GM23338 (cell line): ENCODE results near the gene TMEFF1. TPM values are rescaled to one million over a fixed set of nuclear protein-coding genes. Genes with fewer than 3 reads are reported as not detected.

Experiments used
- ATAC-seq: fragments of 200-7000 bp; cut with Tn5 transposase; 3 replicates; pipeline ENCODE4 v1.9.1; 2020
- DNase-seq: peaks from one replicate; pipeline ENCODE4 v3.0.0-alpha.2; 2015; ENCODE audit warnings: low spot score
- H2AFZ ChIP-seq: fragments of 200-600 bp; sonication (generic); 2 replicates; pipeline ENCODE4 v1.8.0; 2016; ENCODE audit warnings: antibody characterized with exemption, mild to moderate bottlenecking, moderate library complexity
- H3F3A ChIP-seq: fragments of 200-600 bp; sonication (generic); replicated peaks from 2 replicates; pipeline ENCODE4 v1.8.0; 2017; ENCODE audit warnings: antibody characterized with exemption, mixed run types, low read depth
- H3K27ac ChIP-seq: fragments of 200-600 bp; sonication (generic); 2 replicates; pipeline ENCODE4 v1.6.1; 2016; ENCODE audit warnings: low read depth
- H3K27me3 ChIP-seq: fragments of 200-600 bp; sonication (generic); 2 replicates; pipeline ENCODE4 v1.8.0; 2016; ENCODE audit warnings: mild to moderate bottlenecking, mixed run types, moderate library complexity; ENCODE audit not compliant: insufficient read depth
- H3K36me3 ChIP-seq: fragments of 200-600 bp; sonication (generic); 2 replicates; pipeline ENCODE4 v1.8.0; 2016; ENCODE audit warnings: mild to moderate bottlenecking; ENCODE audit not compliant: insufficient read depth
- H3K4me1 ChIP-seq: fragments of 200-600 bp; sonication (generic); 2 replicates; pipeline ENCODE4 v1.8.0; 2016; ENCODE audit warnings: mild to moderate bottlenecking, moderate library complexity; ENCODE audit not compliant: insufficient read depth
- H3K4me2 ChIP-seq: fragments of 200-600 bp; sonication (generic); 2 replicates; pipeline ENCODE4 v1.7.1; 2017; ENCODE audit warnings: mixed run types
- H3K4me3 ChIP-seq: fragments of 200-600 bp; sonication (generic); 2 replicates; pipeline ENCODE4 v1.6.1; 2016; ENCODE audit warnings: mixed run types
- H3K79me2 ChIP-seq: fragments of 200-600 bp; sonication (generic); replicated peaks from 2 replicates; pipeline ENCODE4 v1.8.0; 2017; ENCODE audit warnings: mild to moderate bottlenecking; ENCODE audit not compliant: insufficient read depth
- H3K9me2 ChIP-seq: fragments of 200-600 bp; sonication (generic); 2 replicates; pipeline ENCODE4 v1.8.0; 2017; ENCODE audit not compliant: insufficient read depth
- H4K20me1 ChIP-seq: fragments of 200-600 bp; sonication (generic); replicated peaks from 2 replicates; pipeline ENCODE4 v1.8.0; 2017; ENCODE audit warnings: mild to moderate bottlenecking; ENCODE audit not compliant: insufficient read depth
- H3K27ac Mint-ChIP-seq: 2 replicates; pipeline ENCODE4 v1.8.0; 2020; ENCODE audit warnings: inconsistent platforms, mild to moderate bottlenecking, moderate library complexity, mixed read lengths
- H3K27me3 Mint-ChIP-seq: 3 replicates; pipeline ENCODE4 v1.8.0; 2022; ENCODE audit warnings: low read depth, mild to moderate bottlenecking, moderate library complexity, mixed read lengths, inconsistent platforms; ENCODE audit not compliant: insufficient read depth, poor library complexity
- H3K36me3 Mint-ChIP-seq: 3 replicates; pipeline ENCODE4 v1.8.0; 2021; ENCODE audit warnings: low read depth, mild to moderate bottlenecking, inconsistent platforms, moderate library complexity, mixed read lengths
- H3K4me1 Mint-ChIP-seq: 3 replicates; pipeline ENCODE4 v1.8.0; 2020; ENCODE audit warnings: mild to moderate bottlenecking, inconsistent platforms, mixed read lengths
- H3K4me3 Mint-ChIP-seq: 3 replicates; pipeline ENCODE4 v1.8.0; 2021; ENCODE audit warnings: moderate library complexity, mild to moderate bottlenecking, inconsistent platforms, mixed read lengths
- H3K9me3 Mint-ChIP-seq: 3 replicates; pipeline ENCODE4 v1.8.0; 2020; ENCODE audit warnings: moderate library complexity, mild to moderate bottlenecking, inconsistent platforms, mixed read lengths
- CREB1 ChIP-seq: fragments of 250-450 bp; sonication (Bioruptor Pico); IDR thresholded peaks from 2 replicates; pipeline ENCODE4 v1.5.0; 2020; ENCODE audit warnings: low read depth, mild to moderate bottlenecking, moderate library complexity
- CTCF ChIP-seq, 2 experiments: fragments of 200-600 bp in 1 of 2; sonication (generic) in 1 of 2; conservative IDR thresholded peaks; 2 replicates each; pipeline versions ENCODE4 v1.5.1 to v1.6.1; 2016 to 2017; ENCODE audit warnings: antibody characterized with exemption in 2 of 2, low read depth in 2 of 2, mild to moderate bottlenecking in 2 of 2, moderate library complexity in 1 of 2
- EZH2phosphoT487 ChIP-seq: fragments of 200-600 bp; sonication (generic); IDR thresholded peaks from one replicate; pipeline ENCODE4 v1.8.1; 2018; ENCODE audit warnings: antibody characterized with exemption; ENCODE audit not compliant: unreplicated experiment
- JUNB ChIP-seq: IDR thresholded peaks from one replicate; pipeline ENCODE4 v1.6.1; 2016; ENCODE audit warnings: antibody characterized with exemption; ENCODE audit not compliant: unreplicated experiment
- NANOG ChIP-seq: IDR thresholded peaks from 2 replicates; pipeline ENCODE4 v1.6.1; 2016; ENCODE audit warnings: antibody characterized with exemption, borderline replicate concordance
- REST ChIP-seq: IDR thresholded peaks from one replicate; pipeline ENCODE4 v1.6.1; 2018; ENCODE audit warnings: antibody characterized with exemption; ENCODE audit not compliant: unreplicated experiment
- polyA plus RNA-seq: library from polyadenylated mRNA; unstranded; fragments of >200 nt; fragmentation: Nextera tagmentation; extraction: Ambion mirVana; gene quantifications from 2 replicates; pipeline ENCODE4 v1.2.1, GENCODE V29; 2016
- total RNA-seq: library from RNA; depleted of rRNA; stranded (reverse); fragments of >200 nt; shearing (Covaris generic); gene quantifications from 2 replicates; pipeline ENCODE4 v1.2.3, GENCODE V29; 2014

The TMEFF1 gene
- total and polyA plus RNA-seq, 2 experiments from 2014 or later = 6.6 to 85.2 TPM

- no peaks in the 10 kb centered on the region; the same call in 1 of the 2 replicates for H3F3A ChIP-seq
- H3K36me3 ChIP-seq = no peaks in the 10 kb centered on the region
- no peak overlapping the region for H3K4me3 ChIP-seq
- peaks cover 12% of the 10 kb centered on the region for H3K4me1 ChIP-seq
- Mint-ChIP-seq H3K9me3 (no peaks in the 10 kb centered on the region; the same call in 2 of the 3 replicates), H3K27me3 (peaks cover 12% of the 10 kb centered on the region), H3K27ac (no peak overlapping the region), H3K4me3 (no peak overlapping the region), H3K36me3 (no peaks in the 10 kb centered on the region; the same call in 2 of the 3 replicates), H3K4me1 (peaks cover 37% of the 10 kb centered on the region)
- H2AFZ ChIP-seq = no peak overlapping the region
- no peaks in the 10 kb centered on the region for H3K79me2 ChIP-seq
- H3K4me2 ChIP-seq = no peak overlapping the region
- ATAC-seq (peak; percentile 52), DNase-seq (peak; percentile 90)
- no peaks in the 10 kb centered on the region for H3K9me2 ChIP-seq
- no peak overlapping the region for H3K27ac ChIP-seq
- no peaks in the 10 kb centered on the region for H3K27me3 ChIP-seq
- no peaks in the 10 kb centered on the region for H4K20me1 ChIP-seq
- TF ChIP-seq NANOG (no peak), CTCF (conservative IDR thresholded peaks at IDR 0.05; ENCODE audit: low read depth in 2 of 2) (peak; percentile 90 to 95), REST (no peak)
Measured at GRCh38 chr9:100601216-100601615, 128.3 kb downstream of the TMEFF1 start.

- ATAC-seq (peak; percentile 13), DNase-seq (peak; percentile 90)
- no peaks in the 10 kb centered on the region for H3K36me3 ChIP-seq
- no peaks in the 10 kb centered on the region; the same call in 2 of the 3 replicates for H3K36me3 Mint-ChIP-seq
- no peaks in the 10 kb centered on the region; the same call in 1 of the 2 replicates for H3F3A ChIP-seq
- peaks cover 37% of the 10 kb centered on the region for H3K4me1 Mint-ChIP-seq
- no peaks in the 10 kb centered on the region; the same call in 2 of the 3 replicates for H3K9me3 Mint-ChIP-seq
- no peak overlapping the region for H2AFZ ChIP-seq
- TF ChIP-seq CREB1 (CRISPR knock-in tag) = no peak
- no peak for TF ChIP-seq REST
- no peak for TF ChIP-seq EZH2phosphoT487
- peak; percentile 88 to 94 for TF ChIP-seq CTCF (conservative IDR thresholded peaks at IDR 0.05; ENCODE audit: low read depth in 2 of 2)
- no peak for TF ChIP-seq JUNB
- H3K4me1 ChIP-seq = peaks cover 12% of the 10 kb centered on the region
- no peaks in the 10 kb centered on the region for H3K27me3 ChIP-seq
- H4K20me1 ChIP-seq = no peaks in the 10 kb centered on the region
- no peaks in the 10 kb centered on the region for H3K9me2 ChIP-seq
- H3K4me2 ChIP-seq = no peak overlapping the region
- peak overlapping the region; percentile 27 for H3K27ac Mint-ChIP-seq
- no peak overlapping the region for H3K4me3 ChIP-seq
- H3K4me3 Mint-ChIP-seq = no peak overlapping the region
- H3K27ac ChIP-seq = no peak overlapping the region
- H3K79me2 ChIP-seq = no peaks in the 10 kb centered on the region
- peaks cover 6% of the 10 kb centered on the region for H3K27me3 Mint-ChIP-seq
Measured at GRCh38 chr9:100602342-100602801, 129.4 kb downstream of the TMEFF1 start.
